Prostate gland (tissue), 2 donors: ENCODE data around the gene PCDHA1. TPM values are rescaled to one million over a fixed set of nuclear protein-coding genes. Genes with fewer than 3 reads are reported as not detected.

Source experiments
- DNase-seq: peaks from one replicate; pipeline ENCODE4 v3.0.0-alpha.2; 2019; ENCODE audit warnings: low spot score
- H3K27ac ChIP-seq, 2 donors: fragments of 200-600 bp; sonication (generic); 2 replicates each; pipeline ENCODE4 v1.5.1; 2017 to 2019
- H3K27me3 ChIP-seq: fragments of 200-600 bp; sonication (generic); replicated peaks from 2 replicates; pipeline ENCODE4 v1.5.1; 2019; ENCODE audit not compliant: insufficient read depth
- H3K36me3 ChIP-seq, 2 donors: fragments of 200-600 bp; sonication (generic); 1 replicate in 1 of 2; 2 replicates in 1 of 2; pipeline versions ENCODE4 v1.5.1 to v1.8.1; 2017 to 2019
- H3K4me1 ChIP-seq: fragments of 200-600 bp; sonication (generic); replicated peaks from 2 replicates; pipeline ENCODE4 v1.5.1; 2019
- H3K4me3 ChIP-seq, 2 donors: fragments of 200-600 bp; sonication (generic); 2 replicates each; pipeline ENCODE4 v1.5.1; 2017 to 2019
- H3K9me3 ChIP-seq: fragments of 200-600 bp; sonication (generic); 2 replicates; pipeline ENCODE4 v1.5.1; 2017
- POLR2A ChIP-seq: fragments of 450-650 bp; IDR thresholded peaks from one replicate; pipeline ENCODE4 v1.6.1; 2016; ENCODE audit warnings: antibody characterized with exemption, mild to moderate bottlenecking
- POLR2AphosphoS5 ChIP-seq: sonication (generic); formaldehyde crosslinking; IDR thresholded peaks from one replicate; pipeline ENCODE4 v1.6.1; 2017; ENCODE audit warnings: antibody characterized with exemption
- WGBS: methylation state at CpG from one replicate; pipeline ENCODE4 v1.1.5; 2018; 5-methylcytosine and 5-hydroxymethylcytosine counted together
- intact Hi-C: fragments of 100-400 bp; cut with DNase I; formaldehyde crosslinking; loops from one replicate; pipeline ENCODE4 v1.14.2; 2022
- total RNA-seq, 2 donors: library from RNA; depleted of rRNA; stranded (reverse); fragments of >200 nt; gene quantifications; one replicate each; pipeline ENCODE4 v1.1.0, GENCODE V29; 2016
- TF ChIP-seq, protein P1 (sequence below), 4 experiments: fragments of 200-600 bp in 2 of 4; fragments of 450-650 bp in 2 of 4; sonication (generic) in 2 of 4; IDR thresholded peaks; 1 replicate in 3 of 4; 2 replicates in 1 of 4; pipeline ENCODE4 v1.5.1; 2016 to 2019; ENCODE audit warnings: antibody characterized with exemption in 4 of 4, mild to moderate bottlenecking in 2 of 4, moderate library complexity in 2 of 4

PCDHA1 gene
- total RNA-seq, 2 donors from 2014 or later, result 0.85 TPM; not detected in 1

DNA sequence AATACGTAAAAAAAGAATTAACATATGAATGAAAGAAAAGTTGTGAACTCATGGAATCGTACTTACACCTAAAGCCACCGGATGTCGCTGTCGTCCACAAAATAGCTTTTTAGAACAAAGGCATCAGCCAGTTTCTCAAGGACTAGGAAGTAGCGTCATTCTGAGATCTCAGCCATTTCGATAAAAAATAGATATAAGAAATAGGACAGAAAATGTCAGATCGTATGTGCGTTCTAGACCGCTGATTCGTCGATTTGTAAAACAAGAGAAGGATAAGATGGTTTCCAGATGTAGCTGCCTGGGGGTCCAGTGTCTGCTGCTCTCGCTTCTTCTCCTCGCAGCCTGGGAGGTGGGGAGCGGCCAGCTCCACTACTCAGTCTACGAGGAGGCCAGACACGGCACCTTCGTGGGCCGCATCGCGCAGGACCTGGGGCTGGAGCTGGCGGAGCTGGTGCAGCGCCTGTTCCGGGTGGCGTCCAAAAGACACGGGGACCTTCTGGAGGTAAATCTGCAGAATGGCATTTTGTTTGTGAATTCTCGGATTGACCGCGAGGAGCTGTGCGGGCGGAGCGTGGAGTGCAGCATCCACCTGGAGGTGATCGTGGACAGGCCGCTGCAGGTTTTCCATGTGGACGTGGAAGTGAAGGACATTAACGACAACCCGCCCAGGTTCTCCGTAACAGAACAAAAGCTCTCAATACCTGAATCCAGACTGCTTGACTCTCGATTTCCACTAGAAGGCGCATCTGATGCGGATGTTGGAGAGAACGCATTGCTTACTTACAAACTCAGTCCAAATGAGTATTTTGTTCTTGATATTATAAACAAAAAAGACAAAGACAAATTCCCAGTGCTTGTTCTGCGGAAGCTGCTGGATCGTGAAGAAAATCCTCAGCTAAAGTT lies 70.1 kb downstream of the PCDHA1 start, which contains the start of gene PCDHA10:
Gene PCDHA10, plus strand, starts transcription at position 126 of the 903 bp plus-strand sequence. Its CDS starts 152 bp downstream, at position 278.
- Histone ChIP-seq H3K4me1 (no peaks in the 10 kb centered on the region), H3K9me3 (no peaks in the 10 kb centered on the region), H3K36me3 (no peaks in the 10 kb centered on the region), H3K27ac (no peak within 1 kb of the TSS), H3K4me3 (no peak within 1 kb of the TSS), H3K27me3 (no peaks in the 10 kb centered on the region)
- intact Hi-C loops, result loop anchor here (10.0 kb wide), 1 partner anchor 189 kb away; no protein-coding TSS in a partner anchor
- DNase-seq, result no peak
- TF ChIP-seq POLR2AphosphoS5, result no peak
- TF ChIP-seq, protein P1, sequence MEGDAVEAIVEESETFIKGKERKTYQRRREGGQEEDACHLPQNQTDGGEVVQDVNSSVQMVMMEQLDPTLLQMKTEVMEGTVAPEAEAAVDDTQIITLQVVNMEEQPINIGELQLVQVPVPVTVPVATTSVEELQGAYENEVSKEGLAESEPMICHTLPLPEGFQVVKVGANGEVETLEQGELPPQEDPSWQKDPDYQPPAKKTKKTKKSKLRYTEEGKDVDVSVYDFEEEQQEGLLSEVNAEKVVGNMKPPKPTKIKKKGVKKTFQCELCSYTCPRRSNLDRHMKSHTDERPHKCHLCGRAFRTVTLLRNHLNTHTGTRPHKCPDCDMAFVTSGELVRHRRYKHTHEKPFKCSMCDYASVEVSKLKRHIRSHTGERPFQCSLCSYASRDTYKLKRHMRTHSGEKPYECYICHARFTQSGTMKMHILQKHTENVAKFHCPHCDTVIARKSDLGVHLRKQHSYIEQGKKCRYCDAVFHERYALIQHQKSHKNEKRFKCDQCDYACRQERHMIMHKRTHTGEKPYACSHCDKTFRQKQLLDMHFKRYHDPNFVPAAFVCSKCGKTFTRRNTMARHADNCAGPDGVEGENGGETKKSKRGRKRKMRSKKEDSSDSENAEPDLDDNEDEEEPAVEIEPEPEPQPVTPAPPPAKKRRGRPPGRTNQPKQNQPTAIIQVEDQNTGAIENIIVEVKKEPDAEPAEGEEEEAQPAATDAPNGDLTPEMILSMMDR (IDR thresholded peaks at IDR 0.05), result peak in 1 of 4 experiments; percentile 29
- WGBS, result 19% methylated on average over 44 of the region's 44 CpGs

DNA sequence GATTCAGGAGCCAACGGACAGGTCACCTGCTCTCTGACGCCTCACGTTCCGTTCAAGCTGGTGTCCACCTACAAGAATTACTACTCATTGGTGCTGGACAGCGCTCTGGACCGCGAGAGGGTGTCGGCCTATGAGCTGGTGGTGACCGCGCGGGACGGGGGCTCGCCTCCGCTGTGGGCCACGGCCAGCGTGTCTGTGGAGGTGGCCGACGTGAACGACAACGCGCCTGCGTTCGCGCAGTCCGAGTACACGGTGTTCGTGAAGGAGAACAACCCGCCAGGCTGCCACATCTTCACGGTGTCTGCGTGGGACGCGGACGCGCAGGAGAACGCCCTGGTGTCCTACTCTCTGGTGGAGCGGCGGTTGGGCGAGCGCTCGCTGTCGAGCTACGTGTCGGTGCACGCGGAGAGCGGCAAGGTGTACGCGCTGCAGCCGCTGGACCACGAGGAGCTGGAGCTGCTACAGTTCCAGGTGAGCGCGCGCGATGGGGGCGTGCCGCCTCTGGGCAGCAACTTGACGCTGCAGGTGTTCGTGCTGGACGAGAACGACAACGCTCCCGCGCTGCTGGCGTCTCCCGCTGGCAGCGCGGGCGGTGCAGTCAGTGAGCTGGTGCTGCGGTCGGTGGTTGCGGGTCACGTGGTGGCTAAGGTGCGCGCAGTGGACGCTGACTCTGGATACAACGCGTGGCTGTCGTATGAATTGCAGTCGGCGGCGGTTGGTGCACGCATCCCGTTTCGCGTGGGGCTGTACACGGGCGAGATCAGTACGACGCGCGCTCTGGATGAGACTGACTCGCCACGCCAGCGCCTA lies 71.4 kb downstream of the PCDHA1 start:
- no peak overlapping the region for H3K27ac ChIP-seq
- no peaks in the 10 kb centered on the region for H3K36me3 ChIP-seq
- no peaks in the 10 kb centered on the region for H3K9me3 ChIP-seq
- H3K4me3 ChIP-seq, result no peak overlapping the region
- H3K27me3 ChIP-seq, result no peaks in the 10 kb centered on the region
- no peak for TF ChIP-seq POLR2AphosphoS5
- no peak for TF ChIP-seq POLR2A
- TF ChIP-seq, protein P1 (IDR thresholded peaks at IDR 0.05), result no peak
- intact Hi-C loops, result loop anchor here (10.0 kb wide), 1 partner anchor 187 kb away; no protein-coding TSS in a partner anchor
- H3K4me1 ChIP-seq, result no peaks in the 10 kb centered on the region
- DNase-seq, result no peak
- 53% methylated on average over 69 of the region's 94 CpGs for WGBS

DNA sequence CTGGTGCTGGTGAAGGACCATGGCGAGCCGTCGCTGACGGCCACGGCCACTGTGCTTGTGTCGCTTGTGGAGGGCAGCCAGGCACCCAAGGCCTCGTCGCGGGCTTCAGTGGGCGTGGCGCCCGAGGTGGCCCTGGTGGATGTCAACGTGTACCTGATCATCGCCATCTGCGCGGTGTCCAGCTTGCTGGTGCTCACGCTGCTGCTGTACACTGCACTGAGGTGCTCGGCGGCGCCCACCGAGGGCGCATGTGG lies 72.0 kb downstream of the PCDHA1 start:
- Histone ChIP-seq H3K4me3 (no peak overlapping the region), H3K4me1 (no peaks in the 10 kb centered on the region), H3K27ac (no peak overlapping the region), H3K36me3 (no peaks in the 10 kb centered on the region), H3K27me3 (no peaks in the 10 kb centered on the region), H3K9me3 (no peaks in the 10 kb centered on the region)
- DNase-seq, result no peak
- intact Hi-C loops, result loop anchor here (10.0 kb wide), 1 partner anchor 187 kb away; no protein-coding TSS in a partner anchor
- no peak for TF ChIP-seq POLR2AphosphoS5
- TF ChIP-seq POLR2A, result no peak
- TF ChIP-seq, protein P1 (IDR thresholded peaks at IDR 0.05), result no peak
- 55% methylated on average over 14 of the region's 22 CpGs for WGBS

DNA sequence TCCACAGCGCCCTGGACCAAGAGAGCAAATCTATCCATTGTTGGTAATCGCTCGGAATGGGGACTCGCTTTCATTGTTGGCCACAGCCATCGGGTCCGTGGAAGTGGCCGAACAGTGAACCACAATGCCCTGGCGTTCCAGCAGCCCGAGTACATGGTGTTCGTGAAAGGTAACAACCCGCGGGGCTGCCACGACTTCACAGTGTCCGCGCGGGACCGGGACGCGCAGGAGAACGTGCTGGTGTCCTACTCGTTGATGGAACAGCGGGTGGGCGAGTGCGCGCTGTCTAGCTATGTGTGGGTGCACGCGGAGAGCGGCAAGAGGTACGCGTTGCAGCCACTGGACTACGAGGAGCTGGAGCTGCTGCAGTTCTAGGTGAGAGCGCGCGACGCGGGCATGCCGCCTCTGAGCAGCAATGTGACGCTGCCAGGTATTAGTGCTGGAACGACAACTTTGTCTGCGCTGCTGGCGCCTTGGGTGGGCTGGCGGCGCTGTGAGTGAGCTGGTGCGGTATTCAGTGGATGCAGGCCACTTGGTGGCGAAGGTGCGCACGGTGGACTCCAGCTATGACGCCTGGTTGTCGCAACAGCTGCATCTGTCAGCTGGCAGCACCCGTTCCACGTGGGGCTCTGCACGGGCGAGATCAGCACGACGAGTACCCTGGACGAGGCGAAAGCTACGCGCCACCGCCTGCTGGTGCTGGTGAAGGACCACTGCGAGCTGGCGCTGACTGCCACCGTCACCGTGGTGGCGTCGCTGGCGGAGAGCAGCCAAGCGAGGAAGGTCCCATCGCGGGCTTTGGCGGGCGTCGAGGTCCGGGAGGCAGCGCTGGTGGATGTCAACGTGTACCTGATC lies 76.7 kb downstream of the PCDHA1 start:
- H3K9me3 ChIP-seq, result no peaks in the 10 kb centered on the region

More for the DNA sequence above, 76.7 kb downstream of the PCDHA1 start:
- DNase-seq, result no peak
- no peak for TF ChIP-seq POLR2A
- TF ChIP-seq, protein P1 (IDR thresholded peaks at IDR 0.05), result no peak
- TF ChIP-seq POLR2AphosphoS5, result no peak
- Histone ChIP-seq H3K27ac (no peak overlapping the region), H3K4me1 (no peaks in the 10 kb centered on the region), H3K36me3 (no peaks in the 10 kb centered on the region), H3K27me3 (no peaks in the 10 kb centered on the region), H3K4me3 (no peak overlapping the region)
- WGBS, result 38% methylated on average over 76 of the region's 76 CpGs
- intact Hi-C loops, result no loop called here
